LoVo (cell line): ENCODE data around the gene KSR2.
A peak's percentile ranks its signal among the peaks of the same experiment; 100 is the strongest.

ENCODE experiments used
- DNase-seq: peaks from one replicate; pipeline ENCODE4 v3.0.0-alpha.2; 2016; ENCODE audit warnings: low spot score

The KSR2 gene

DNA sequence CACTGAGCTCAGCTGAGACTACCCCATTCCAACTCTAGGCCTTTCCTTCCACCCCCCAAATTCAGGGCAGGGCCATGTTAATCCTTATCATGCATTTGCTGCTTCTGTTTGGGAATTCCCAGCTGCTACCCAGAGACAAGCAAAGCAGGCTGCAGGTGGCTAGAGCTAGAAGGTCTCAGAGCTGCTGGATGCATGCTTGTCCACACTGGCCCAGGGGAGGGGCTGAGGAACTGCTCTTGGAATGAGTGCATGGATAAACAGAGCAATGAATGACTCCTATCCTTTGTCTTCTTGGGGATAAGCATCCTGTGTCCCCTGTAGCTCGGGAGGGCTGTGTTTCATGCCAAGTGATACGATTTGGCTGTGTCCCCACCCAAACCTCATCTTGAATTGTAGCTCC is 470.5 kb downstream of the KSR2 start:
- no peak for DNase-seq

DNA sequence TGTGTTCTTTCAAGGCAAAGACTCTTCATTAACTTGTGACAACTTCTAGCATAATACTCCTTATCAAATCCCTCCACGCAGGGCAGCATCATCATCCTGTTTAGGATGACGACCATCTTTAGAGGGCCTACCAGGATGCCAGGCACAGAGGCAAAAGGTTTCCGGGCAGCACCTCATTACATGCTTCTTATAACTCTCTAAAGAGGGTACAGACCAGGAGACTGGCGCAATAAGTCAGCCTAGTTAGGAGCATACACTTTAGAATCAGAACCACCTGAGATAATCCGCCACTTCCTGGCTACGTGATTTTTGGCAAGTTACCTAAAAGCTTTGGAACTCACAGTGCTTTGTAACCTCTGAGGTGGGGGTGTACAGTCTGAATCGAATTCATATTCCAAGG is 471.4 kb downstream of the KSR2 start:
- no peak for DNase-seq

DNA sequence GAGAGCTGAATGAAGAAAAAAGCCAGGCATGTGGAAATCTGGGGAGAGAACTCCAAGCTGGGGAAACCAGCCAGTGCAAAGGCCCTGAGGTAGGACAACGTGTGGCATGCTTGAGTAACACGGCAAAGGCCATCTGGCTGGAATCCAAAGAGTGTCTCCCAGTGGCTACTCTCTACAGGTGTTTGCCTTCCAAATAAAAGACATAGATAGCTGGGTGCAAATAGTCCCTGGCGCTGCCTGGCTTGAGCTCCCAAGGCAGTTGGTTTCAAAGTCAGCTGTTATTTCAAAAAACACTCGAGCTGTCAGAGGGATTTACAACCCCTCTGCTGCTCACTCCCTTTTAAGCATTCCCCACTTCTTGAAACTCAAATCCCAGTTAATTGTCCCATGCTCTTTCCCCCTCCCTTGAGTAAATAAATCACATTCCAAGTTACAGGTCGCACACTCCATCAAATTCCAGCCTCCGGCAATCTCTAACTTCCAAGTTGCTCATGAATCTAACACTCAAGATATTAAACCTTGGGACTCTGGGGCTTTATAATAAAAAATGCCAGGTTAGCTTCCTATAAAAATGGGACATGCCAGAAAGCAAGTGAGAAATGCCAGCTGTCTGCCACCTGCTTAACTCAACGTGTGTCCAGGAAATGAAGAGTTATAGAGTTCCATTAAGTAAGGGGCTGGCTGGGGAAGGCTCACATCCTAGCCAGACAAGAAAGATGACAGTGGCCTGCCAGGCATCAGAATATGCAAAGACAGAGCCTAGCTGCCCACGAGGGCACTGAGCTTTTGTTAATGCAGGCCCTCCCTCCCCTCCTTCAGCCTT is 473.7 kb downstream of the KSR2 start:
- no peak for DNase-seq

DNA sequence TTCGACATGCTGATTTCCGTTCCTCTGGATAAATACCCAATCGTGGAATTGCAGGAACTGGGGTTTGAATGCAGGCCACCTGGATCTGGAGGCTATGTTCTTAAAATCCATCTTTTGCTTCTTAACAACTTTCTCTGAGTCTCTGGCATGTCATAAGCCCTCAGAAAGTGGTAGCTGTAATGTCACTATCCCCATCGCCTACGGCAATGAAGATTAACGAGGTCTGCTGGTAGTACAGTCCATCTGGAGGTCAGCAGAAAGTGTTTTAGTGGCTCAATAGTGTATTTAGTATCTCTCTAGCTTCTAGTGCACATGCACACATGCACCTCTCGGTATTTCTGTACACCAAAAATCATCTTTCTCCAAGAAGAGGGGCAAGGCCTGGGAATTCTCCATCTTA is 477.1 kb downstream of the KSR2 start:
- no peak for DNase-seq

DNA sequence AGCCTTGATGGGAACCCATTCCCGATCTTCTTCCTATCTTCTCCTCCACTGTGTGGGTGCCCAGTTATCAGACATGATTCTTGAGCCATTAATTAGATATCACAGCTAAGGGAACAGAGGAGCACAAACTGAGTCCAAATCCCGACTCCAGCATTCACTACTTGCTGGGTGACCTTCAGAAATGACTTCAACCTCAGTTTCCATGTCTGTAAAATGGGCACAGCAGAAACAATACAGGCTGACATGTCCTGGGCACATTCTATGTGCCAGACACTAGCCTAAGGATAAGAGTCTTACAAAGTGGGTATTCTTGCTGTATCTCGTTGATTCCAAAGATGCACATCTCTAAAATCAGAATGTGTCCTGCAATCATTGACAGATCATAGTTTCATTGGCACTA is 478.7 kb downstream of the KSR2 start:
- no peak for DNase-seq

DNA sequence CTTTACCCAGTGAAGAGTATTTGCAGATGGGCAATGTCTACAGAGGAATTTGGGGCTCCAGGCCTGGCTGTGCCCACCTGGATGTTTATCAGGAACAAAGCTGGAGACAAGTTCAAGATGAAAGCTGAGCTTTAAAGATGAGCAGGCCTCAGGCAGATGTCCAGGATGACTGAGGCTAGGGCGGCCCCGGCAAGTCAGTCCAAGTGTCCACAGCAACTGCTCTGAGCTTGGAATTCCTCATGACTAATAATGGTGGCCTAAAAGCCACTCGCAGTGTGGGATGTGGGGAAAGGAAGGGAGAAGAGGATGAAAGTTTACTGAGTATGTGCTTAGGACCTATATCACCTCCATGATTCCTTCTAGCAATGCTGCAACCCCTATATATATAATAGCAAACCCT is 479.1 kb downstream of the KSR2 start:
- no peak for DNase-seq

DNA sequence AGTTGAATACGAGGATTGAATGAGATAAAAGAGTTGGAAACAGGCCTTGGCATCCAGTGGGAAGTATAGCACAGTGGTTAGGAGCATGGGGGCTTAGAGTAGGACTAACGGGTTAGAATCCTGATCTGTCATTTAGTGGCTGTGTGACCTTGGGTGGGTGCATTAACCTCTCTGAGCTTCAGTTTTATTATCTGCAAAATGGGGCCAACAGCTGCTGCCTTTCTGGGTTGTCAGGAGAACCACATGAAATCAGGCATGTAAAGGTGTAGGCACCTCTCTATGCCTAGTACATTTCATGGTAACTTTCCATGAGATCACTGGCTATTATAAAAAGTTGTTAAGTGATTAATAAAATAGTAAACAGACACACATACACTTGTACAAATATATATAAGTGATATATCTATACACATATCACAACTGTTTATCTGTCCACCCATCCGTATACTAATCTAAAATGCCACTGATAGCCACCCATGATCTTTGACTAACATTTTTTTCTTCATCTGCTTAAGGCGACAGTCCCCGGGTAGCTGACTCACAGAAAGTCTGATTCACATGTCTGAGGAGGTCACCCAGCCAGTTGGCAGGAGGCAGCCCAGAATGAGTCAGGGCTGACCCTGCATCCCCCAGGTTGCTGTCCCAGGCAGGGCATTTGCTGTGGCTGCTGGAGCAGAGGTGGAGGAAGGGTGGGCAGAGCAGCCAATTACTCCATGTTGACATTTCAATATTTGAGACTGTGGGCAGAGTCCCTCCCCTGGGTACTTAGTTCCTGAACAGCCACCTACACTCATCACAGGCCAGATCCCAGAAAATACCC is 481.7 kb downstream of the KSR2 start:
- DNase-seq, result peak; percentile 31

DNA sequence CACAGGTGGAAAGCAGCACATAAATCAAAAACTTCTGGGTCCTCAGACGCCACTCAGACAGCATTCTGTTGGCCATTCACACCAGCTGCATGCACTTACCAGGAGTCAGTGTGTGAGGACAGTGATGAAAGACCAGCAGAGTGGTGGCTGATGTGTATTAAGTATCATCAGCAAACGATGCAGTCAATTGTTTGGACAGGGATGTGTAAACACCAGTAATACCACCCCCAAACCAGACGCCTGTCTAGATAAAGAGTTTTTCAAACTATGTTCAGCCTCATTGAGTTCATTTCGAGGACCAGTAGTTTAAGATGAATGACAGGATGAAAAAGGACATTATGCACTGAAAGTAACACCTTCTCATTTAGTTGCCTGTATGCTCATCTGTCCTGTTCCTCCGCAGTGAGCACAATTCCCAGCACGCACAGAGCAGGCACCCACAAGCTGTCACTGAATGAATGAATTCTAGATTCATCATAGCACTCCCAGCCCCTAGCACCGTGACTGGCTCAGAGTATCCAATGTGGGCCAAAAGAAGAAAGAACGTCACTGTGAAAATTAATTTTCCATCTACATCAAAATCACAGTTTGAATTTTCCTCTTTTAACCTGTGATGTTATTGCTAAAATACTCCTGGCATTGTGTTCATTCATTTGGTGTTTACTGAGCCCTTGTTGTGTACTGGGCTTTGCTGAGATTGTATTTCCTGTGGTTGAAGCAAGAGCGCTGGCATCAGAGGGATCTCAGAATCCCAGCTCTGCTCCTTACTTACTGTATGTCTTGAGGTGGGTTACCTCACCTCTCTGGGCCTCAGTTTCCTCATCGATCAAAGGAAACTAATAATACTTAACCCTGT is 482.6 kb downstream of the KSR2 start:
- DNase-seq, result no peak

DNA sequence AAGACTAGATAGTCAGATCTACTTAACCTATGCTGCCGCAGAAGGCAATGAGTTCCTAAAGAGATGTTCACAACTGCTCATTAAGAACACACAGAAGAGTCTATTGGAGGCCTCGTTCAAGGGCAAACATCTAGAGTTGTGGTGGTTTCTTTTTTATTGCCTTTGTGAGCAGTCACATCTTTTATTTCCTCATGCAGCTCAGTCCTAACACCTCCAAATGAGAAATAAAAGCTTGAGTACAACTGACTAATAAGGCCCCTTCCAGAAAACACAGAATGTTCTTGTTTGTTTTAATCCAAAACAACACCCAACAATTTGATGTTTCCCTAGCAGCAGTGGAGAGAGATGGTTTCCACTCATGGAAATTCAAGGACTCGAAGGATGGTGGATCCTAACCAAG is 483.9 kb downstream of the KSR2 start:
- DNase-seq, result no peak

DNA sequence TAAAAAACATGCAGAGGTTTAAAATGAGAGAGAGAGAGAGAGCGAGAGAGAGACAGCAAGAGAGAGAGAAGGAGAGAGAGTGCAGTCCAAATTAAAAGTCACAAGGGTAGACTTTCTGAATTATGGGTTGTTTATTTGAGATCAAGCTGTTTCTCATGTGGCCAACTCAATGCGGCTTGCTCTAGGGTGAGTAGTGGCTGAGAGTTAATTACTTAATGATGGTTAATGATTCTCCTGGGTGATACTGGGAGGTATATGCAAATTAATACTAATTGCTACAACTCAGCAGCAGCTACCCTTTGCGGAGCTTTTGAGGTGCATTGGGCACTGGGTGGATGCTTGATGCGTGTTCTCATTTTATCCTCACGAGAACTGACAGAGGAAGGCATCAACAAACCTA is 485.3 kb downstream of the KSR2 start:
- no peak for DNase-seq

DNA sequence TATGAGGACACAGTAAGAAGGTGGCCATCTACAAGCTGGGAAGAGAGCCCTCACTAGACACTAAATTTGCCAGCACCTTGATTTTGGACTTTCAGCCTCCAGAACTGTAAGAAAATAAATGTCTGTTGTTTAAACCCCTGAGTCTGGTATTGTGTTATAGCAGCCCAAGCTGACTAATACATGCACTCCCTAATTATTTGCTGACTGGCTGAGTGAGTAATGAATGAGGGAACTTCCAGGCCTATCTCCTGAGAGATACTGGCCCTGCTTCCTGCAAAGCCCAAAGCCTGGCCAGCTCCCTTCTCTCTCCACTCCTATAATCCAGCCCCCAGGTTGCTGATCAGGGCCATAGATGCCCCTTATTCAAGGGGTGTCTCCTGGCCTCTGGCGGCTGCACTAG is 487.3 kb downstream of the KSR2 start:
- DNase-seq, result no peak

DNA sequence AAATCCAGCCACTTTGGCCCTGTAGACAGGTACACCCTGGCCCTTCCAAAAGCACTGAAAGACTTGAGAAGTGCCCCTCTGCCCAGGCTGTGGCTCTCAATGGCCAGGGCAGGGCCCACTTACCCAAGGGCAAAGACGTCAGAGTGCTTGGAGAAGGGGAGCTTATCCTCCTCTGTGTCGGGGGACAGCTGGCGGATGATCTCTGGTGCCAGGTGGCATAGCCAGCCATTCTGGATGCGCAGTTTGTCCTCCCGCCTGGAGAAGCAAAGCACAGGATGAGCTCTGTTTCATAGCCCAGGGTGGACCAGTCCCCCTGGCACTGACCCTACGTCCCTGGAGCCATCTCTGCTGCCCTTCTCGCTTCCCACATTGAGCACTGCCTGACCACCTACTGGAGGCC is 492.4 kb downstream of the KSR2 start:
- DNase-seq, result no peak

DNA sequence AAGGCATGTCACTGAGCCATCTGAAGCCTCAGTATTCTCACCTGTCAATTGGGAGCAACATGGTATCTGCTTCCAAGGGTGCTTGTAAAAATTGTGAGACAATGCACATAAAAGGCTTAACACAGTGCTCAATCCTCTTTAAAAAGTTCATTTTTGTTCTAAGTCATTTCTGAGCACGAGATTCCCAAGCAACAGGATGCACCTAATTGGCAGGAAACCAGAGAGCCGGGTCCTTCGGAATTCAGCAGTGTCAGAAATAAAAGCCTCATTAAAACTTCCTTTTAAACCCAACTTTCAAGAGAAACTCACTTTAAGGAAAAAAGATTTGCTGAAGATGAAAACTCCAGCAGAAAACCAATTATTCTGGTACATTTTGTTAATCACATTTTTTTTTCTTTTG is 494.9 kb downstream of the KSR2 start:
- no peak for DNase-seq

DNA sequence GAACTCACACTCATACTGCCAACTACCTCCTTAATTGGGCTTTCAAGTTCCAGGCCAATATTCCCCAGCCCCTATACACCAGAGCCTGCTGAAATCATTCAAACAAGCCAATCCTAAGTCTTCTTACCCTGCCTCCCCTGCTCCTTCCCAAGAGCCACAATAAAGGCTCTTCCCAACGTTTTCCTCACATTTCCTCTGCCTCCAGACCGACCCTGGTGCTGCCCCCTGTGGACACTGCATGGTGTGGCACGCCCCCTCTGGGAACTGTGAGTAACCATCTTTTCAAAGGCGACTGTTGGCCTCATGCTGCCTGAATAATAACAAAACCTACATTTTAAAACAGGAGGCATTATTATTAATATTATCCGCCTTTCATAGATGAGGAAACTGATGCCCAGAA is 495.8 kb downstream of the KSR2 start:
- no peak for DNase-seq

DNA sequence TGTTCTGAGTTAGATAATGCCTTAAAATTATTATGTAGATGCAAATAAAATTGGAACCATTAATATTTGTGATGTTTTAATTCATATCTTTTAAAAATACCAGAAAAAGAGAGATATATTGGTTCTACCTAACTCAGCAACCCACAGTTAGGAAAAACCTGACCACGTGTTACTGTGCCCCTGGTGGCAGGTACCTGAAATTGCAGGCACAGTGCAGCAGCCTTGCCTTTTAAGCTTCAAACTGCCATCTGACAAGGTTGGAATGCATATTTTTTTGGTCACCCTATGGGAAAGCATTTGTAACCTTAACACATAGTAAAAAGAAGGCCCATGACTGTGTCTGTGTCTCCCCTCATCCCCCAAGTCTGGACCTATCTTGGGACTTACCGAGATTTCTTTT is 498.0 kb downstream of the KSR2 start:
- DNase-seq, result no peak

DNA sequence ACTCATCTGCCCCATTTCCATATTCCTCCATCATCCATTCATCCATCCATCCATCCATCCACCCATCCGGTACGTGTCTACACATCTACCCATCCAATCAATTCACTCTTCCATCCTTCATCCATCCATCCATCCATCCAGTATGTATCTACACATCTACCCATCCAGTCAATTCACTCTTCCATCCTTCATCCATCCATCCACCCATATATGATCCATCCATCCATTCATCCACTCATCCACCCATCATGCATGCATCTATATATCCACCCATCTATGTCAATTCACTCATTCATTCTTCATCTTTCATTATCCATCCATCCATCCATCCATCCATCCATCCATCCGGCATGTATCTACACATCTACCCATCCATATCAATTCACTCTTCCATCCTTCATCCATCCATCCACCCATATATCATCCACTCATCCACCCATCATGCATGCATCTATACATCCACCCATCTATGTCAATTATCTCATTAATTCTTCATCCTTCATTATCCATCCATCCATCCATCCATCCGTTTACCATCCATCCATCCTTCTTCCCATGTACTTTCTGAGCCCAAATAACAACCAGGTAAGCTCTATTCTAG is 498.8 kb downstream of the KSR2 start:
- DNase-seq, result no peak

DNA sequence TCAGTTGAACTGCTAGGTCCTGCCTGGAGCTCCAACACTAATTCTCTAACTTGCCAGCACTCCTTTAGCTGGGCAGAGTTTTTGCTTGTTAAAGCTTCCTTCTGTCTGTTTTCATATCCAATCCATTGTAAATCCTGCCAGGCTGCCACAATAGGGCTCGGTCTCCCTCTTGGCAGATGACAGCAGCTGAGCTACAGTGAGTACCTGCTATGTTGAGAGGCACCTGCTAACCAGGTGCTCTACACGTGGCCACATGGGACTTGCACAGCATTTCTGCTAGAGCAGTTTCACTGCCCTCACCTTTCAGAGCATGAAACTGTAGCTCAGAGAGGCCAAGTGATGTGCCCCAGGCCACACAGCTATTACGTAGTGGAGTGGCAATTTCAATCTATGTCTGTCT is 500.8 kb downstream of the KSR2 start:
- DNase-seq, result no peak

DNA sequence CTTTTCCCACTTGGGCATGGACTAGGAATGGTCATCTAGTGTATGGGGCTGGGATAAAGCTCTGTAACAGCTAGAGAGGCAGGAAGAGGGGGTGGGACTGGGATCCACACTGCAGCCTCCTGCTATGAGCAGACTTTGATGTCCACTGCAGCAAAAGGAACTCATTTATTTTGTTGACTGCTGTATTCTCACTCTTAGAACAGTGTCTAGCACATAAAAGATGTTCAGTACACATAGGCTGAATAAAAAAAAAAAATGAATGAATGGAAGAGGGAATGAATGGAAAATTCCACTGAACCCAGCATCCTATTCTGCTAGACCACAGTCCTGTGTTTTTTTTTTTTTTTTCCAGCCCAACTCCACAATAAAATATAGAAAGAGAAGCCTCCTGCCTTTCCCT is 501.2 kb downstream of the KSR2 start:
- no peak for DNase-seq

DNA sequence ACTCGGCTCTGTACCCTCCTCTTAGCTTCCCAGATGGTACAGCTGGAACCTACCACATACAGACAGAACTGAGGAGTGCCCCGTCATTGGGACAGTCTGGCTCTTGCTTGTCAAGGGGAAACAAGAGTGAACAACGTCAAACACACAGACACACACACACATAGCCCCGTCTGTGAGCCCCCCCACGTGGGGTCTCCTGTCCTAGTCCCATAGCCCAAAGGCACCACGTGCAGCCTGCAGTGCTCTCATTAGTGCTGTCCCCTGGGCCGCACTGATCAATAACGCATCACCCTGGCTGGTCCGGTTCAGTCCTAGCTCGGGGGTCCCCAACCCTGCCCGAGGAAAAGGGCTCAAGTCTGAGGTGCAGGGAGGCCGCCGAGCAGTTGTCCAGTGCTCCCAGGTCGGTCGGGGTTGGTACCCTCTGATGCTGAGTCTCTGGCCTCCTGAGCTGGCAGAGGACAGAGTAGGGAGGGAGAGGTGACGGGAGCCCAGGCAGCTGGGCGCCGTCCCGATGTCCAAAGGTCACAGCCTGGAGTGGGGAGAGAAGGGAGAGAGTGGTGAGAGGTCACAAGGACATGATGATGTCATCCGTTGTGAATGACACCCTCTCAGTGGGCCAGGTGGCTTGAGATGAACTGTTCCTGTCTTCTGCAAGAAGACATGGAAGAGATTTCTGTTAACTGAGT is 502.0 kb downstream of the KSR2 start:
- DNase-seq, result peak; percentile 12

DNA sequence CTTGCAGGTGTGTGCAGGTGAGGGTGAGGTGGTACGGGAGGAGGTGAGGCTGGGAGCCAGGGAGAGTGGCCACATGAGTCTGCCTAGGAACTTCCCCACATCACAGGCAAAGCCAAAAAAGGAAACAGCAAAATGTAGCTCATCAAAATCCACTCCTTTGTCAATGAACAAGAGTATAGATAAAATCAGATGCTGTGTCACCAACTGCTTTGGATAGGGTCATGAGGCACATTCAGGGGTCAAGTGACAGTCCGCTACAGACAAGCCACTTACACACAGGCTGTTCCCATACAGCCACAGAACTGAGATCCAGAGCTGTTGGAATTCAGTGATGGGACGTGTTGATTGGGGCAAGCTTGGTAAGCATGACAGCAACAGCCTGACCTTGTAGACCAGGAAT is 507.1 kb downstream of the KSR2 start:
- DNase-seq, result no peak

DNA sequence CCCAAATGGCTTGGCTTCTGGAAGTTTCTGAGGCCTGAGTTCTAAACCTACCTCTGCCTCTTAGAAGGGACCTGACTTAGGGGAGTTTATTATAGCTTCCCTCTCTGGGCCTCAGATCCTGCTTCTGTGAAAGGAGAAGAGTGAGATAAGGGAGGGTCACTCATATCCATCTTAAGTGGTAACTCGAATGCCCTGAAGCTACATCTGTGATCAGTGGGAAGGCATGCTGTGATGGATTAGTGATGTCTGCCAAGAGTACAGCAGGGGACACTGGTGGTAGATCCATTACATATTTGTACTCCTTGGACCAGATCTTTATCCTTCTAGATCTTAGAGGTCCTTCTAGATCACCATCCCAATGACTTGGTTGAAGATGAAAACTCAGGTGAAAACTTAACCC is 509.6 kb downstream of the KSR2 start:
- no peak for DNase-seq

DNA sequence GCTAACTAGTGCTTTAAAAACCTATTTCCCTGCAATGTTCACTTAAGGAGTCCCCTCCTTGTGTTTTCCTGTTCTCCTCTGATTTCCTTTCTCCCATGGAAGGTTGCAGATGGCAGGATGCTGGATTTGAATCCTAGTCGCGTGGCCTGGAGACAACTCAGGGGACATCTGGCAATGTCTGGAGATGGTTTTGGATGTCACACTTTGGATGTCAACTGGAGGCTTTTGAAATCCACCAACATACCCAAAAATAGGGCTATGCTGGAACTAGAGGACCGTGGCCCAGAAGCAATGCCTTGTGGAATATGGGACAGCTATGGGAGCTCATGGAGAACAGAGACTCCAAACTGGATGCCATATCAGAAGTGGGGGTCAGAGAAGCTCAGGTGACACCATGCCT is 511.6 kb downstream of the KSR2 start:
- no peak for DNase-seq
